Measurements from ENCODE around the gene TECTA.

Gene TECTA

GRCh38 chr11:121143921-121144320 is 42.9 kb downstream of the TECTA start:
- DNase-seq (ENCODE audit: low read depth, low spot score) = no peak
- no peak for TF ChIP-seq CTCF (IDR thresholded peaks at IDR 0.05; ENCODE audit: low read depth, low read length)
- no peak overlapping the region for H3K4me3 ChIP-seq (ENCODE audit: low read depth, low read length)
- in situ Hi-C loops (cut with HindIII; ENCODE audit: low sequenced_read_pairs) = no loop called here

GRCh38 chr11:121144723-121145122 is 43.7 kb downstream of the TECTA start:
- in situ Hi-C loops (cut with HindIII; ENCODE audit: low sequenced_read_pairs) = no loop called here
- no peak overlapping the region for H3K4me3 ChIP-seq (ENCODE audit: low read depth, low read length)
- no peak for TF ChIP-seq CTCF (IDR thresholded peaks at IDR 0.05; ENCODE audit: low read depth, low read length)
- DNase-seq (ENCODE audit: low read depth, low spot score) = no peak

GRCh38 chr11:121145826-121146225 is 44.8 kb downstream of the TECTA start:
- DNase-seq (ENCODE audit: low read depth, low spot score) = no peak
- no peak for TF ChIP-seq CTCF (IDR thresholded peaks at IDR 0.05; ENCODE audit: low read depth, low read length)
- H3K4me3 ChIP-seq (ENCODE audit: low read depth, low read length) = no peak overlapping the region
- in situ Hi-C loops (cut with HindIII; ENCODE audit: low sequenced_read_pairs) = no loop called here

- in situ Hi-C loops (cut with HindIII; ENCODE audit: low sequenced_read_pairs) = no loop called here
- no peak for DNase-seq (ENCODE audit: low read depth, low spot score)
Observed at GRCh38 chr11:121149116-121149515, 48.1 kb downstream of the TECTA start.

GRCh38 chr11:121151207-121151688 is 50.2 kb downstream of the TECTA start:
- TF ChIP-seq CTCF (IDR thresholded peaks at IDR 0.05; ENCODE audit: low read depth, low read length) = no peak

More at GRCh38 chr11:121149116-121149515, 48.1 kb downstream of the TECTA start:
- TF ChIP-seq CTCF (IDR thresholded peaks at IDR 0.05; ENCODE audit: low read depth, low read length) = no peak
- no peak overlapping the region for H3K4me3 ChIP-seq (ENCODE audit: low read depth, low read length)

GRCh38 chr11:121152764-121153163 is 51.7 kb downstream of the TECTA start:
- no peak overlapping the region for H3K4me3 ChIP-seq (ENCODE audit: low read depth, low read length)
- DNase-seq (ENCODE audit: low read depth, low spot score) = no peak
- in situ Hi-C loops (cut with HindIII; ENCODE audit: low sequenced_read_pairs) = no loop called here
- TF ChIP-seq CTCF (IDR thresholded peaks at IDR 0.05; ENCODE audit: low read depth, low read length) = no peak

More at GRCh38 chr11:121151207-121151688, 50.2 kb downstream of the TECTA start:
- no peak overlapping the region for H3K4me3 ChIP-seq (ENCODE audit: low read depth, low read length)
- in situ Hi-C loops (cut with HindIII; ENCODE audit: low sequenced_read_pairs) = no loop called here
- DNase-seq (ENCODE audit: low read depth, low spot score) = no peak

- no peak for DNase-seq (ENCODE audit: low read depth, low spot score)
- TF ChIP-seq CTCF (IDR thresholded peaks at IDR 0.05; ENCODE audit: low read depth, low read length) = no peak
- no peak overlapping the region for H3K4me3 ChIP-seq (ENCODE audit: low read depth, low read length)
- in situ Hi-C loops (cut with HindIII; ENCODE audit: low sequenced_read_pairs) = no loop called here
Observed at GRCh38 chr11:121153472-121153871, 52.4 kb downstream of the TECTA start.
